Placental epithelial cell (primary cell): ENCODE results near the gene SEMA4A. TPM values are rescaled to one million over a fixed set of nuclear protein-coding genes. Genes with fewer than 3 reads are reported as not detected.

Experiments used
- small RNA-seq: library from RNA; depleted of rRNA; stranded (forward); fragments of <200 nt; gene quantifications from one replicate; pipeline ENCODE3, GENCODE V24; 2012
- total RNA-seq: library from RNA; depleted of rRNA; stranded (reverse); fragments of >200 nt; gene quantifications from 2 replicates; pipeline ENCODE4 v1.2.3, GENCODE V29; 2012

Gene SEMA4A
- total RNA-seq = 7.9 and 12.6 TPM in 2 replicates

GRCh38 chr1:156153362-156153761 is at the start of gene SEMA4A:
SEMA4A (plus strand) TSS chr1:156153585; CDS start chr1:156154579, 994 bp downstream.

GRCh38 chr1:156114101-156114918 is 39.1 kb upstream of the SEMA4A start, which contains the start of gene LMNA:
LMNA (plus strand) TSS chr1:156114711; CDS start chr1:156114919, 208 bp downstream.

GRCh38 chr1:156193488-156194299 is 40.3 kb downstream of the SEMA4A start, which contains the start of gene SLC25A44:
SLC25A44 (plus strand) TSS chr1:156194104; CDS start chr1:156199848, 5,744 bp downstream.

GRCh38 chr1:156212833-156213643 is 59.7 kb downstream of the SEMA4A start, which contains the start of gene PMF1:
PMF1 (plus strand) TSS chr1:156213007; CDS start chr1:156213016, 9 bp downstream.

Small RNA genes within 50 kb of the gene (small RNA-seq; reads per million reads assigned to genes)
- gene RF00568 = not detected

Other genes with a start within 250 kb of the SEMA4A start
- gene RIT1, start 242.2 kb upstream of the SEMA4A start, total RNA-seq = 32.6 and 34.5 TPM in 2 replicates
- gene KHDC4, start 219.2 kb upstream of the SEMA4A start, total RNA-seq = 25.9 and 27.1 TPM in 2 replicates
- not detected in 2 replicates for gene RXFP4, start 211.9 kb upstream of the SEMA4A start, total RNA-seq
- gene ARHGEF2, start 175.0 kb upstream of the SEMA4A start, total RNA-seq = 42.7 and 50.3 TPM in 2 replicates
- gene SSR2, start 132.6 kb upstream of the SEMA4A start, total RNA-seq = 373 and 566 TPM in 2 replicates
- gene UBQLN4, start 99.8 kb upstream of the SEMA4A start, total RNA-seq = 18.8 and 34.3 TPM in 2 replicates
- gene LAMTOR2, start 98.8 kb upstream of the SEMA4A start, total RNA-seq = 43.8 and 72.2 TPM in 2 replicates
- gene RAB25, start 92.4 kb upstream of the SEMA4A start, total RNA-seq = 62.4 and 69.0 TPM in 2 replicates
- gene MEX3A, start 71.1 kb upstream of the SEMA4A start, total RNA-seq = 2.9 and 4.7 TPM in 2 replicates
- 709 and 1,013 TPM in 2 replicates for gene LMNA, start 38.9 kb upstream of the SEMA4A start, total RNA-seq
- gene SLC25A44, start 40.5 kb downstream of the SEMA4A start, total RNA-seq = 7.9 and 18.0 TPM in 2 replicates
- 56.9 and 58.9 TPM in 2 replicates for gene PMF1, start 59.4 kb downstream of the SEMA4A start, total RNA-seq
- 0.54 and 1.6 TPM in 2 replicates for gene BGLAP, start 88.6 kb downstream of the SEMA4A start, total RNA-seq
- gene PAQR6, start 94.5 kb downstream of the SEMA4A start, total RNA-seq = 1.6 and 1.7 TPM in 2 replicates
- gene SMG5, start 129.2 kb downstream of the SEMA4A start, total RNA-seq = 52.2 and 65.3 TPM in 2 replicates
- gene TMEM79, start 130.7 kb downstream of the SEMA4A start, total RNA-seq = 3.1 and 3.3 TPM in 2 replicates
- 75.3 and 79.3 TPM in 2 replicates for gene GLMP, start 142.1 kb downstream of the SEMA4A start, total RNA-seq
- 0.87 TPM in 1 of 2 replicates, not detected in the other for gene VHLL, start 145.7 kb downstream of the SEMA4A start, total RNA-seq
- gene CCT3, start 184.7 kb downstream of the SEMA4A start, total RNA-seq = 247 and 271 TPM in 2 replicates
- gene TSACC, start 184.9 kb downstream of the SEMA4A start, total RNA-seq = not detected in 2 replicates
- 0.39 TPM in 1 of 2 replicates, not detected in the other for gene RHBG, start 215.6 kb downstream of the SEMA4A start, total RNA-seq